GM21529 (cell line): ENCODE measurements around the gene MAPRE3.

Experiments used
- ATAC-seq: cut with Tn5 transposase; IDR thresholded peaks from one replicate; pipeline ENCODE4 v1.9.1; 2021; ENCODE audit not compliant: unreplicated experiment

The MAPRE3 gene

GRCh38 chr2:27038631-27039339 is 68.3 kb downstream of the MAPRE3 start:
- ATAC-seq = no peak

GRCh38 chr2:27039426-27039825 is 69.0 kb downstream of the MAPRE3 start:
- no peak for ATAC-seq

GRCh38 chr2:27039871-27040270 is 69.4 kb downstream of the MAPRE3 start:
- no peak for ATAC-seq

- no peak for ATAC-seq
These were observed 69.8 kb downstream of the MAPRE3 start for GRCh38 chr2:27040282-27040681.

- ATAC-seq = peak; percentile 23
These were observed 71.3 kb downstream of the MAPRE3 start for GRCh38 chr2:27041752-27042151.

GRCh38 chr2:27042159-27042661 is 71.8 kb downstream of the MAPRE3 start:
- ATAC-seq = peak; percentile 82

GRCh38 chr2:27042985-27043634 is 72.7 kb downstream of the MAPRE3 start:
- no peak for ATAC-seq

- peak; percentile 37 for ATAC-seq
These were observed 79.2 kb downstream of the MAPRE3 start for GRCh38 chr2:27049422-27050280.

- peak; percentile 44 for ATAC-seq
These were observed 80.0 kb downstream of the MAPRE3 start for GRCh38 chr2:27050281-27050995.

GRCh38 chr2:27050996-27051901 is 80.8 kb downstream of the MAPRE3 start, which contains the start of gene AGBL5:
TSS of gene AGBL5 (plus strand) at chr2:27051668. CDS start at chr2:27052959, 1,291 bp downstream.
- peak; percentile 69 for ATAC-seq

- no peak for ATAC-seq
These were observed 81.6 kb downstream of the MAPRE3 start for GRCh38 chr2:27051902-27052645.

- ATAC-seq = no peak
These were observed 82.9 kb downstream of the MAPRE3 start for GRCh38 chr2:27053321-27053720.

- ATAC-seq = no peak
These were observed 83.3 kb downstream of the MAPRE3 start for GRCh38 chr2:27053776-27054175.

GRCh38 chr2:27054721-27055120 is 84.3 kb downstream of the MAPRE3 start:
- no peak for ATAC-seq

- ATAC-seq = no peak
These were observed 86.7 kb downstream of the MAPRE3 start for GRCh38 chr2:27057184-27057583.

- no peak for ATAC-seq
These were observed 87.8 kb downstream of the MAPRE3 start for GRCh38 chr2:27058210-27058609.

GRCh38 chr2:27059141-27059820 is 88.8 kb downstream of the MAPRE3 start:
- no peak for ATAC-seq

GRCh38 chr2:27060323-27060722 is 89.9 kb downstream of the MAPRE3 start:
- no peak for ATAC-seq
